ENCODE data around the gene CEP72. TPM values are rescaled to one million over a fixed set of nuclear protein-coding genes. Genes with fewer than 3 reads are reported as not detected.

CEP72 gene
- total and polyA plus RNA-seq, 2 of the 13 experiments (the other 11 are each of a cell fraction or from before 2014, with no cell fraction given) = 3.4 to 9.4 TPM

DNA sequence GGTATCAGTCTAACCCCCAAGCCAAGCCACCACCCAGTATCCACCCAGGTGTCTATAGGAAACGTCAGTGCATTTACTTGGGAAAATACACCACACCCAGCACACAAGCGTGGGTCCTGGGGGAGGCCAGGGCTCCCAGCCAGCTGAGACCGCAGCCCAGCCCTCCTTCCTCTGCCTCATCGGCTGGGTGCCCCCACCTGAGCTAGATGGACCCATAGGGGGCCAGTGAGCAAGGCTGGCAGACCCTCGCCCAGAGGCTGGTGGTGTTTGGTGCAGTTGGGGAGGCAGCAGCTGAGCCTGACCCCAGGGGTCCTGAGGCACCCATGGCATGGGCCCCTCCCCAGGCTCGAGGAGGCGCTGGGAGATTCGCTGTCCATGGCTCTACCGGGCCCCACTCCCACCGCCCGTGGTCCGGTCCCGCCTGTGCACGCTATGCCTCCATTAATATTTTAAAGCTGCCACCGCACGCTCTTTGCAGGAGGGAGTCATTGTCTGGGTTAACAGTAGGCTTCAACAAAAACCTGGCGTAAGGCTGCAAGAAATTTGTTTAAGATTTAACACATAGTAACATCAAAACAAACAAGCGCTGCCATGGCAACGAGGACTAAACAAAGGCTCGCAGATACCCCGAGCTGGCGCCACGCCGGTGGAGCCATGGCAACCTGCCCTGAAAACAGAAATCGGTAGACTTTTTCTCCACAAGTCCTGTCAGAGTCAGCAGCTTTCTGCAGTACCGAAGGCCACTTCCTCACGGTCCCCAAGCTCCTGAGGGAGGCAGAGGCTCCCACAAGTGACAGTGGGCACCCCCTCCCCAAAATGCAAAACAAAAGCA lies 60.4 kb downstream of the CEP72 start:
- ChIA-PET CTCF (ENCODE audit: low intra/inter-chr PET ratio, low total read pairs) (no interaction called here), POLR2A (interaction anchor here (0.6 kb wide), 1 partner anchor 10 kb away, joined by 3 read pairs; no protein-coding TSS in a partner anchor)
- Histone ChIP-seq H3K27ac (ENCODE audit: extremely low read length, insufficient read depth, low read length) (peak overlapping the region; percentile 43), H3K79me2 (ENCODE audit: insufficient read depth, low read length) (no peaks in the 10 kb centered on the region), H3K27me3 (ENCODE audit: control insufficient read depth in 1 of 2, insufficient read depth in 2 of 2, low read length in 2 of 2) (peaks cover 3 to 22% of the 10 kb centered on the region in 2 experiments; a peak in 4 of 5 replicates), H3K4me1 (ENCODE audit: insufficient read depth, low read length) (peaks cover 45% of the 10 kb centered on the region), H3K4me2 (ENCODE audit: low read depth, low read length) (peak overlapping the region; percentile 93), H3K36me3 (replicated peaks in 1 of 2; ENCODE audit: control insufficient read depth in 1 of 2, insufficient read depth in 2 of 2, low read length in 2 of 2) (no peaks in the 10 kb centered on the region), H4K20me1 (ENCODE audit: insufficient read depth, low read length) (no peaks in the 10 kb centered on the region; the same call in 1 of the 2 replicates), H3K9ac (ENCODE audit: insufficient read depth, low read depth, low read length) (peak overlapping the region; percentile 64), H3K9me3 (ENCODE audit: low read length) (no peaks in the 10 kb centered on the region), H2AFZ (ENCODE audit: low read length) (no peak overlapping the region), H3K4me3 (replicated peaks in 1 of 3; ENCODE audit: insufficient read depth in 1 of 3, low read depth in 2 of 3, low read length in 3 of 3) (peak overlapping the region in 1 of 3 experiments; percentile 64; a peak in 1 of 6 replicates)
- in situ Hi-C loops (cut with HindIII; ENCODE audit: extremely low pct_ligation_motif_present, low pct_unique_long_range_greater_than_20kb) (loop anchor here (10.0 kb wide), 1 partner anchor 222 kb away; the partner anchor contains the start of genes BRD9 and TRIP13), intact Hi-C loops (cut with micrococcal nuclease; ENCODE audit: unreplicated experiment) (loop anchor here (10.0 kb wide), 1 partner anchor 222 kb away; the partner anchor contains the start of genes BRD9 and TRIP13)
- FAIRE-seq (peak; percentile 12), ATAC-seq (peak; percentile 16), DNase-seq (ENCODE audit: low spot score) (peak; percentile 82)
- WGBS (ENCODE audit: low lambda C conversion rate) = 0% methylated on average over 8 of the region's 27 CpGs
- BruUV-seq (replicated peaks) = TSS peak; percentile 23
- TF ChIP-seq, protein P1, sequence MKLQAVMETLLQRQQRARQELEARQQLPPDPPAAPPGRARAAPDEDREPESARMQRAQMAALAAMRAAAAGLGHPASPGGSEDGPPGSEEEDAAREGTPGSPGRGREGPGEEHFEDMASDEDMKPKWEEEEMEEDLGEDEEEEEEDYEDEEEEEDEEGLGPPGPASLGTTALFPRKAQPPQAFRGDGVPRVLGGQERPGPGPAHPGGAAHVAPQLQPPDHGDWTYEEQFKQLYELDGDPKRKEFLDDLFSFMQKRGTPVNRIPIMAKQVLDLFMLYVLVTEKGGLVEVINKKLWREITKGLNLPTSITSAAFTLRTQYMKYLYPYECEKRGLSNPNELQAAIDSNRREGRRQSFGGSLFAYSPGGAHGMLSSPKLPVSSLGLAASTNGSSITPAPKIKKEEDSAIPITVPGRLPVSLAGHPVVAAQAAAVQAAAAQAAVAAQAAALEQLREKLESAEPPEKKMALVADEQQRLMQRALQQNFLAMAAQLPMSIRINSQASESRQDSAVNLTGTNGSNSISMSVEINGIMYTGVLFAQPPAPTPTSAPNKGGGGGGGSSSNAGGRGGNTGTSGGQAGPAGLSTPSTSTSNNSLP (IDR thresholded peaks at IDR 0.05; ENCODE audit: low read depth, low read length) = 0 out of 2 replicates have a peak, but pooled peaks have one; percentile 43
- peak; percentile 78 for TF ChIP-seq AGO2 (optimal IDR thresholded peaks at IDR 0.05; ENCODE audit: low read depth, low read length)
- TF ChIP-seq, protein P2, sequence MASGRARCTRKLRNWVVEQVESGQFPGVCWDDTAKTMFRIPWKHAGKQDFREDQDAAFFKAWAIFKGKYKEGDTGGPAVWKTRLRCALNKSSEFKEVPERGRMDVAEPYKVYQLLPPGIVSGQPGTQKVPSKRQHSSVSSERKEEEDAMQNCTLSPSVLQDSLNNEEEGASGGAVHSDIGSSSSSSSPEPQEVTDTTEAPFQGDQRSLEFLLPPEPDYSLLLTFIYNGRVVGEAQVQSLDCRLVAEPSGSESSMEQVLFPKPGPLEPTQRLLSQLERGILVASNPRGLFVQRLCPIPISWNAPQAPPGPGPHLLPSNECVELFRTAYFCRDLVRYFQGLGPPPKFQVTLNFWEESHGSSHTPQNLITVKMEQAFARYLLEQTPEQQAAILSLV (CRISPR knock-in tag; IDR thresholded peaks at IDR 0.05; ENCODE audit: borderline replicate concordance) = no peak
- 0 out of 2 replicates have a peak, but pooled peaks have one; percentile 28 for TF ChIP-seq CHD2 (IDR thresholded peaks at IDR 0.05; ENCODE audit: low read depth, low read length)
- TF ChIP-seq ZHX1 (CRISPR knock-in tag; IDR thresholded peaks at IDR 0.05; ENCODE audit: low read depth) = no peak
- peak; percentile 34 to 97; a peak in 2 of 4 replicates for TF ChIP-seq EP300 (IDR thresholded peaks at IDR 0.05; ENCODE audit: low read depth in 2 of 2, low read length in 2 of 2)
- no peak for TF ChIP-seq EP300 (CRISPR knock-in tag; IDR thresholded peaks at IDR 0.05; ENCODE audit: borderline replicate concordance)
- no peak for TF ChIP-seq HCFC1 (IDR thresholded peaks at IDR 0.05; ENCODE audit: low read depth, low read length)
- TF ChIP-seq ZNF326 (CRISPR knock-in tag; IDR thresholded peaks at IDR 0.05; ENCODE audit: borderline replicate concordance) = peak; percentile 11; the same call in 1 of the 2 replicates
- no peak for TF ChIP-seq ZNF446 (CRISPR knock-in tag; IDR thresholded peaks at IDR 0.05)
- peak; percentile 93 for TF ChIP-seq AGO1 (IDR thresholded peaks at IDR 0.05; ENCODE audit: low read depth, low read length, poor library complexity, severe bottlenecking)
- TF ChIP-seq RBM22 (optimal IDR thresholded peaks at IDR 0.05; ENCODE audit: low read length) = peak; percentile 96

Measured in HepG2 (cell line).